Neural cell (in vitro differentiated cells): ENCODE measurements around the gene LINGO1. TPM values are rescaled to one million over a fixed set of nuclear protein-coding genes. Genes with fewer than 3 reads are reported as not detected.

ENCODE experiments used
- H2AFZ ChIP-seq: fragments of 200-600, 300-800 bp; sonication (generic), shearing (Covaris generic); 2 replicates; pipeline ENCODE4 v1.6.0; 2014; ENCODE audit warnings: low read depth, mild to moderate bottlenecking, antibody characterized with exemption, low read length, moderate library complexity
- H3F3A ChIP-seq: fragments of 200-600 bp; shearing (Covaris generic); 2 replicates; pipeline ENCODE4 v1.6.1; 2016; ENCODE audit warnings: mild to moderate bottlenecking, moderate library complexity, mixed read lengths, antibody characterized with exemption, low read length; ENCODE audit not compliant: insufficient read depth, poor library complexity, severe bottlenecking
- H3K27ac ChIP-seq: fragments of 200-600, 300-800 bp; sonication (generic), shearing (Covaris generic); 2 replicates; pipeline ENCODE4 v1.5.1; 2014; ENCODE audit warnings: mild to moderate bottlenecking, low read length, moderate library complexity
- H3K27me3 ChIP-seq: fragments of 300-800, 200-600 bp; sonication (generic), shearing (Covaris generic); 2 replicates; pipeline ENCODE4 v1.6.0; 2014; ENCODE audit warnings: mild to moderate bottlenecking, low read depth, low read length, moderate library complexity; ENCODE audit not compliant: insufficient read depth
- H3K36me3 ChIP-seq: fragments of 300-800, 200-600 bp; sonication (generic), shearing (Covaris generic); 2 replicates; pipeline ENCODE4 v1.5.1; 2014; ENCODE audit warnings: mild to moderate bottlenecking, antibody characterized with exemption, low read length, moderate library complexity; ENCODE audit not compliant: insufficient read depth
- H3K4me2 ChIP-seq: fragments of 300-800, 200-600 bp; sonication (generic), shearing (Covaris generic); 2 replicates; pipeline ENCODE4 v1.6.0; 2014; ENCODE audit warnings: mild to moderate bottlenecking, low read length
- H3K4me3 ChIP-seq: fragments of 300-800, 200-600 bp; sonication (generic), shearing (Covaris generic); 2 replicates; pipeline ENCODE4 v1.5.1; 2014; ENCODE audit warnings: mild to moderate bottlenecking, low read length, moderate library complexity
- H3K79me2 ChIP-seq: fragments of 200-600 bp; shearing (Covaris generic); replicated peaks from 2 replicates; pipeline ENCODE4 v1.6.0; 2014; ENCODE audit warnings: mild to moderate bottlenecking, low read length, moderate library complexity; ENCODE audit not compliant: insufficient read depth
- H3K9ac ChIP-seq: fragments of 300-800, 200-600 bp; sonication (generic), shearing (Covaris generic); 2 replicates; pipeline ENCODE4 v1.6.1; 2016; ENCODE audit warnings: mild to moderate bottlenecking, low read length, mixed read lengths
- H3K9me2 ChIP-seq: fragments of 200-600 bp; shearing (Covaris generic); 2 replicates; pipeline ENCODE4 v1.6.1; 2016; ENCODE audit warnings: mild to moderate bottlenecking, low read length, mixed read lengths; ENCODE audit not compliant: insufficient read depth
- H3K9me3 ChIP-seq: fragments of 200-600, 300-800 bp; sonication (generic), shearing (Covaris generic); 2 replicates; pipeline ENCODE4 v1.6.1; 2016; ENCODE audit warnings: mild to moderate bottlenecking, mixed run types, low read length, moderate library complexity, mixed read lengths
- H4K20me1 ChIP-seq: fragments of 200-600 bp; shearing (Covaris generic); 2 replicates; pipeline ENCODE4 v1.6.1; 2016; ENCODE audit warnings: mild to moderate bottlenecking, mixed run types; ENCODE audit not compliant: insufficient read depth
- CTCF ChIP-seq: fragments of 450-650 bp; IDR thresholded peaks from 2 replicates; pipeline ENCODE4 v1.5.1; 2014; ENCODE audit warnings: antibody characterized with exemption, mild to moderate bottlenecking, moderate library complexity; ENCODE audit not compliant: poor library complexity, severe bottlenecking
- EP300 ChIP-seq: fragments of 450-650 bp; conservative IDR thresholded peaks from 2 replicates; pipeline ENCODE4 v1.6.1; 2014; ENCODE audit warnings: antibody characterized with exemption, mild to moderate bottlenecking, moderate library complexity; ENCODE audit not compliant: poor library complexity, severe bottlenecking
- EZH2 ChIP-seq: fragments of 200-600, 300-800 bp; shearing (Covaris generic), sonication (generic); IDR thresholded peaks from 2 replicates; pipeline ENCODE4 v1.6.1; 2014; ENCODE audit warnings: antibody characterized with exemption, low read length, borderline replicate concordance, mild to moderate bottlenecking; ENCODE audit not compliant: insufficient read depth, poor library complexity, severe bottlenecking
- MXI1 ChIP-seq: fragments of 450-650 bp; conservative IDR thresholded peaks from 2 replicates; pipeline ENCODE4 v1.6.1; 2014; ENCODE audit warnings: antibody characterized with exemption, mild to moderate bottlenecking; ENCODE audit not compliant: poor library complexity, severe bottlenecking
- POLR2AphosphoS5 ChIP-seq: IDR thresholded peaks from 2 replicates; pipeline ENCODE4 v1.6.1; 2012
- RAD21 ChIP-seq: fragments of 450-650 bp; conservative IDR thresholded peaks from 2 replicates; pipeline ENCODE4 v1.6.1; 2014; ENCODE audit warnings: antibody characterized with exemption, mild to moderate bottlenecking, moderate library complexity
- REST ChIP-seq: IDR thresholded peaks from 2 replicates; pipeline ENCODE4 v1.6.1; 2012; ENCODE audit warnings: borderline replicate concordance
- SMC3 ChIP-seq: fragments of 450-650 bp; conservative IDR thresholded peaks from 2 replicates; pipeline ENCODE4 v1.6.1; 2014; ENCODE audit warnings: antibody characterized with exemption, mild to moderate bottlenecking, moderate library complexity; ENCODE audit not compliant: poor library complexity
- TAF1 ChIP-seq: IDR thresholded peaks from 2 replicates; pipeline ENCODE4 v1.6.1; 2012; ENCODE audit warnings: low read depth
- polyA plus RNA-seq: library from polyadenylated mRNA; depleted of rRNA; stranded (reverse); fragments of >200 nt; gene quantifications from 2 replicates; pipeline ENCODE4 v1.2.3, GENCODE V29; 2014

Gene LINGO1
- polyA plus RNA-seq, 1 donor from 2014 or later: 34.4 TPM

- Histone ChIP-seq H3F3A (no peaks in the 10 kb centered on the region), H3K9me2 (no peaks in the 10 kb centered on the region), H3K9me3 (no peaks in the 10 kb centered on the region), H3K27me3 (no peaks in the 10 kb centered on the region), H3K4me3 (no peak overlapping the region), H3K79me2 (no peaks in the 10 kb centered on the region), H3K27ac (no peak overlapping the region), H2AFZ (no peak overlapping the region), H3K9ac (no peak overlapping the region), H4K20me1 (no peaks in the 10 kb centered on the region), H3K36me3 (no peaks in the 10 kb centered on the region), H3K4me2 (no peak overlapping the region)
- no peak for TF ChIP-seq EP300
- TF ChIP-seq SMC3: no peak
- no peak for TF ChIP-seq TAF1
- no peak for TF ChIP-seq POLR2AphosphoS5
- no peak for TF ChIP-seq MXI1
- no peak for TF ChIP-seq CTCF
These were observed 11.1 kb upstream of the LINGO1 start for GRCh38 chr15:77643764-77644163.

- Histone ChIP-seq H2AFZ (no peak overlapping the region), H3K79me2 (no peaks in the 10 kb centered on the region), H3K27ac (no peak overlapping the region), H3K4me3 (no peak overlapping the region), H4K20me1 (no peaks in the 10 kb centered on the region), H3K9me3 (no peaks in the 10 kb centered on the region), H3F3A (no peaks in the 10 kb centered on the region), H3K9ac (no peak overlapping the region), H3K36me3 (no peaks in the 10 kb centered on the region), H3K4me2 (no peak overlapping the region), H3K9me2 (no peaks in the 10 kb centered on the region), H3K27me3 (no peaks in the 10 kb centered on the region)
- no peak for TF ChIP-seq EZH2
- TF ChIP-seq TAF1: no peak
- no peak for TF ChIP-seq REST
- TF ChIP-seq CTCF: no peak
- TF ChIP-seq EP300: no peak
- TF ChIP-seq RAD21: no peak
- TF ChIP-seq MXI1: no peak
- TF ChIP-seq POLR2AphosphoS5: no peak
- TF ChIP-seq SMC3: no peak
These were observed 10.2 kb upstream of the LINGO1 start for GRCh38 chr15:77642793-77643430.
